HG02884 (cell line): ENCODE data around the gene HCRT.
"Not testable (repeated sequence)": the region's sequence is repeated elsewhere in the genome, so short reads cannot be mapped to it uniquely, and the experiment has no call there.

Source experiments
- ATAC-seq: cut with Tn5 transposase; IDR thresholded peaks from one replicate; pipeline ENCODE4 v1.9.1; 2021; ENCODE audit warnings: mild to moderate bottlenecking, moderate library complexity; ENCODE audit not compliant: unreplicated experiment

HCRT gene

GRCh38 chr17:42198897-42199296, 13.6 kb upstream of the HCRT start:
- ATAC-seq = no peak

DNA sequence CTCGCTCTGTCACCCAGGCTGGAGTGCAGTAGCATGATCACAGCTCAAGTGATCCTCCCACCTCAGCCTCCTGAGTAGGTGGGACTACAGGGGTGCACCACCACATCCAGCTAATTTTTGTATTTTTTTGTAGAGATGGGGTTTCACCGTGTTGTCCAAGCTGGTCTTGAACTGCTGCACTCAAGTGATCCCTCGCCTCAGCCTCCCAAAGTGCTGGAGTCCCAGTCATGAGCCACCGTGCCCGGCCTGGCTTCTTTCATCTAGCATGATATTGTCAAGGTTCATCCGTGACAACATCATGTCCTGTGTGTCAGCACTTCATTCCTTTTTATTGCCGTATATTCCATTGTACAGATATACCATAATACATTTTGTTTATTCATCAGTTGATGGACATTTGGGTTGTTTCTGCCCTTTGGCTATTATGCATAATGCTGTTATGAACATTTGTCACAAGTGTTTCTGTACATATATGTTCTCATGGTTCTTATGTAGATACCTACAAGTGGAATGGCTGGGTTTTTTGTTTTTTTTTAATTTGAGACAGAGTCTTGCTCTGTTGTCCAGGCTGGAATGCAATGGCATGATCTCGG, 12.4 kb upstream of the HCRT start:
- no peak for ATAC-seq

GRCh38 chr17:42193969-42194899, 9.0 kb upstream of the HCRT start, which contains the start of gene GHDC:
GHDC (minus strand) TSS chr17:42194494; CDS start chr17:42193581, 913 bp downstream.
- ATAC-seq = peak; percentile 79

- ATAC-seq = no peak
Measured at GRCh38 chr17:42193216-42193968, 8.1 kb upstream of the HCRT start.

GRCh38 chr17:42192189-42193126, 7.2 kb upstream of the HCRT start:
- ATAC-seq = no peak

DNA sequence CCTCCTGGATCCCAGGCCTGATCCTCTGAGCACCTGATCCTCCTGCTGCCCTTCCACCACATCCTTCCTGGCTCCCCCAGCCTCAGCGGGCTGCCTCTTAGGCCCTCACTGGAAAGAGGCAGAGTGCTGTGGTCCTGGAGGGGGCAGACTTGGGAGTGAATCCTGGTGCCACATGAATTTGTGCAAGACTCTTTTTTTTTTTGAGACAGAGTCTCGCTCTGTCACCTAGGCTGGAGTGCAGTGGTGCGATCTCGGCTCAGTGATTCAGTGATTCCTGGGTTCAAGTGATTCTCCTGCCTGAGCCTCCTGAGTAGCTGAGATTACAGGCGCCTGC, 6.0 kb upstream of the HCRT start:
- no peak for ATAC-seq

GRCh38 chr17:42190491-42191274, 5.4 kb upstream of the HCRT start:
- no peak for ATAC-seq

GRCh38 chr17:42189651-42189965, 4.4 kb upstream of the HCRT start:
- no peak for ATAC-seq

GRCh38 chr17:42188749-42189650, 3.7 kb upstream of the HCRT start:
- ATAC-seq = no peak

DNA sequence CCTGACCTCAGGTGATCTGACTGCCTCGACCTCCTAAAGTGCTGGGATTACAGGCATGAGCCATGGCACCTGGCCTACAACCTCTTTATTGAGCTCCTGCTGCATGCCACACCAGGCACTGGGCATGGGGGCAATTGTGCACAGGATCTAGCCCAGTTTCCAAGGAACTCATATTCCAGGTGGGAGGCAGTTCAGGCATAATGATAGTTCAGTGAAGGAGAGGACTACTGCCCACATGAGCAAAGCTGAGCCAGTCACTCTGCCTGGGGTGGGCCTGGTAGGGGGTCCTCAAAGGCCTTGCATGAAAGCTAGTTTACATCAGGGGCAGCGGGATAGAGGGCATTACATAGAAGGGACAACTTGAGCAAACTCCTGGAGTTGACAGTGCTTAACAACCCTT, 2.6 kb upstream of the HCRT start:
- ATAC-seq = no peak

GRCh38 chr17:42186191-42186590, 939 bp upstream of the HCRT start:
- not testable (repeated sequence) for ATAC-seq

GRCh38 chr17:42185621-42185930, 324 bp upstream of the HCRT start:
- no peak for ATAC-seq

GRCh38 chr17:42183741-42184711, 1.2 kb downstream of the HCRT start:
- ATAC-seq = peak; percentile 45

DNA sequence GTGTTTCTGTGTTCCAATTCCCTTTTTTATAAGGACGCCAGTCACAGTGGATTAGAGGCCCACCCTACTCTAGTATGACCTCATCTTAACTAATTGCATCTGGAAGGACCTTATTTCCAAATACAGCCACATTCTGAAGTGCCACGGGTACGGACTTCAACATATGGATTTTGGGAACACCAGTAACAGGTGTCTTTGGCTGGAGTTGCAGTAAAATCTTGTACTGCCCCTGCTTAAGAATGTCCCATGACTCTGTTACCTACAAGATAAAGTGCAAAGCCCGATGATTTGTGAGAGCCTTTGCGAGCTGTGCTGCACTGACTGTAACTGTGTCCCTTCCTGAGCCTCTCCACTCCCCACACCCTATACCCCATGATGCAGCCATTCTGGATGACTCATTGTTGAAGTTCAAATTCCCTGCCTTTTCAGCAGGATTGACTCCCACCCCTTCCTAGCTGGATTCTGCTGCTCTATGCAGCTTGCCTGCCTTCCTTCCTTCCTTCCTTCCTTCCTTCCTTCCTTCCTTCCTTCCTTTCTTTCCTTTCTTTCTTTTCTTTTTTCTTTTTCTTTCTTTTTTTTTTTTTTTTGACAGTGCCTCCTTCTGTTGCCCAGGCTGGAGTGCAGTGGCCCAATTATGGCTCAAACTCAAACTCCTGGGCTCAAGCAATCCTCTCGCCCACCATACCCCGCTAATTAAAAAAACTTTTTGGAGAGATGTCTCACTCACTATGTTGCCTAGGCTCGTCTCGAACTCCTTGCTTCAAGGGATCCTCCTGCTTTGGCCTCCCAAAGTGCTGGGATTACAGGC, 2.1 kb downstream of the HCRT start:
- ATAC-seq = no peak

- ATAC-seq = no peak
Measured at GRCh38 chr17:42181851-42182207, 3.4 kb downstream of the HCRT start.

DNA sequence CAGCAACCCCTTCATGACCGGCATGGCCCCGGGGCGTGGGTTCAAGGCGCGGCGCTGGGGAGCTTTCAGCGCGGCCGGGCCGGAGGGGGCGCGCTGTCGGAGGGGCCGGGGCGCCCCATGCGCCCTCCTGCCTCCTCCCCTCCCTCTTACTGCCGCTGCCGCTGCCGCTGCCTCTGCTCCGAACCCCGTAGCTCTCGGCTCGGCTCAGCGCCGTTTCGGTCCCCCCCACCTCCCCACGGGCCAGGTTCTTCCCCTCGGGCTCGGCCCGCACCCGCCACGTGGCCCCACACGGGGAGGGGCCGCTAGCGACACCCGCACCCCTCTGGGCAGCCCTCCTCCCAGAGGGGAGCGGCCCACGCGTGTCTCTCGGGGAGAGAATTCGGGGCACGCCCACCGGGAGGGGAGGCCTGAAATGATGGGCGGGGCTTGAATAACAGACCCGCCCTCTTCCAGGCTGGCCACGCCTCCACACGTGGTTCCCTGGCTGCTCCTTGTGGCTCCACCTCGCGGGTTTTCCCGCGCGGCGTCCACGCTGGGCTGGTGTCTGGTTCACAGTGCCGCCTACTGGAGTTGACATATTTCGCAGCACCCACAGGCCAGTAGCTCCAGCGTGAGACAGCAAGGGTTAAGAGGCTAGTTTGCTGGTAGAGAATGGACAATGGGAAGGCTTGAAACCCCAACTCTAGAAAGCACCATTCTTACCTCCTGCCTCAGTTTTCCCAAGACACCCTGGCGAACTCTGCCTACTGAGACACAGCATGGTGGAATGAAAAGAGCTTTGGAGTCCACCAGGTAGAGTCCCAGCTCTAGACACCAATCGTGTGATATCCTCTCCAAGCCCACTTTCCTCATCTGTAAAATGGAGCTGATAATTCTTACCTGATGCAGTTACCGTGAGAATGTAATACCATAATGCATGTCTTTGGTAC, 4.1 kb downstream of the HCRT start, which contains the start of gene KCNH4:
Gene KCNH4, minus strand, starts transcription at position 221 of the 929 bp plus-strand sequence. Its CDS starts 197 bp downstream, at position 24.
- no peak for ATAC-seq
